Sigmoid colon (tissue), 3 donors: ENCODE measurements around the gene WFIKKN1.

ENCODE experiments used
- POLR2A ChIP-seq, 2 donors: fragments of 450-650 bp; IDR thresholded peaks; one replicate each; pipeline ENCODE4 v1.6.1; 2016; ENCODE audit warnings: antibody characterized with exemption in 2 of 2, mild to moderate bottlenecking in 2 of 2, moderate library complexity in 2 of 2
- TF ChIP-seq, protein P1 (sequence below), 4 experiments: fragments of 450-650 bp in 3 of 4; fragments of 200-600 bp in 1 of 4; IDR thresholded peaks; one replicate each; pipeline ENCODE4 v1.5.1; 2016 to 2019; ENCODE audit warnings: antibody characterized with exemption in 4 of 4, mild to moderate bottlenecking in 3 of 4, moderate library complexity in 2 of 4

DNA sequence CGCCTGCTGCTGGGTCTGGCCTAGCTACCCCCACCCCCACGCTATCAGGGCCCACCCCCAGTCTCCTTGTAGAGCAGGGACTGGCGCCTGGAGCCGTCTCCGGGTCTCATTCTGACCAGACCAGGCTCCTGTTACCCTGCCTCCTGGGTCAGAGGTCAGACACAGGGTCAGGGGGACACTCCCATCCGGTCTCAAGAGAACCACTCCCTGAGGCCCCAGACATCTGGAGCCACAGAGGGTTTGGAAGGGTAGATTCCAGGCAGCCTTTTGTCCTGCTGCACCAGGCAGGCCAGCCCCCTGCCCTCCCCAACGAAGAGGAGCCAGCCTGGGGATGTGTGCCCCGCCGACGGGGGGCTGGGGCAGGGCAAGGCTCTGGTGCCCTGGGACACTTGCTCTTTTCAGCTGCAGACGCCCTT is 944 bp upstream of the WFIKKN1 start:
- TF ChIP-seq, protein P1, sequence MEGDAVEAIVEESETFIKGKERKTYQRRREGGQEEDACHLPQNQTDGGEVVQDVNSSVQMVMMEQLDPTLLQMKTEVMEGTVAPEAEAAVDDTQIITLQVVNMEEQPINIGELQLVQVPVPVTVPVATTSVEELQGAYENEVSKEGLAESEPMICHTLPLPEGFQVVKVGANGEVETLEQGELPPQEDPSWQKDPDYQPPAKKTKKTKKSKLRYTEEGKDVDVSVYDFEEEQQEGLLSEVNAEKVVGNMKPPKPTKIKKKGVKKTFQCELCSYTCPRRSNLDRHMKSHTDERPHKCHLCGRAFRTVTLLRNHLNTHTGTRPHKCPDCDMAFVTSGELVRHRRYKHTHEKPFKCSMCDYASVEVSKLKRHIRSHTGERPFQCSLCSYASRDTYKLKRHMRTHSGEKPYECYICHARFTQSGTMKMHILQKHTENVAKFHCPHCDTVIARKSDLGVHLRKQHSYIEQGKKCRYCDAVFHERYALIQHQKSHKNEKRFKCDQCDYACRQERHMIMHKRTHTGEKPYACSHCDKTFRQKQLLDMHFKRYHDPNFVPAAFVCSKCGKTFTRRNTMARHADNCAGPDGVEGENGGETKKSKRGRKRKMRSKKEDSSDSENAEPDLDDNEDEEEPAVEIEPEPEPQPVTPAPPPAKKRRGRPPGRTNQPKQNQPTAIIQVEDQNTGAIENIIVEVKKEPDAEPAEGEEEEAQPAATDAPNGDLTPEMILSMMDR (IDR thresholded peaks at IDR 0.05), result no peak
- TF ChIP-seq POLR2A (IDR thresholded peaks at IDR 0.05), result no peak
